Ishikawa (cell line): ENCODE results near the gene EZR.

ENCODE experiments used
- CEBPB ChIP-seq: IDR thresholded peaks from 2 replicates; pipeline ENCODE4 v1.6.1; 2012
- CREB1 ChIP-seq: IDR thresholded peaks from 2 replicates; pipeline ENCODE4 v1.6.1; 2012; ENCODE audit warnings: low read depth
- EGR1 ChIP-seq: IDR thresholded peaks from 2 replicates; pipeline ENCODE4 v1.6.1; 2012
- EP300 ChIP-seq: IDR thresholded peaks from 2 replicates; pipeline ENCODE4 v1.6.1; 2012; ENCODE audit warnings: borderline replicate concordance
- FOXM1 ChIP-seq: IDR thresholded peaks from 2 replicates; pipeline ENCODE4 v1.6.1; 2012; ENCODE audit warnings: low read depth, borderline replicate concordance
- MAX ChIP-seq: IDR thresholded peaks from 2 replicates; pipeline ENCODE4 v1.6.1; 2012
- RAD21 ChIP-seq: IDR thresholded peaks from 2 replicates; pipeline ENCODE4 v1.6.1; 2012; ENCODE audit warnings: low read depth
- TAF1 ChIP-seq: IDR thresholded peaks from 2 replicates; pipeline ENCODE4 v1.6.1; 2012; ENCODE audit warnings: low read depth, mild to moderate bottlenecking
- TCF12 ChIP-seq: IDR thresholded peaks from 2 replicates; pipeline ENCODE4 v1.6.1; 2012; ENCODE audit warnings: low read depth
- TEAD4 ChIP-seq: IDR thresholded peaks from 2 replicates; pipeline ENCODE4 v1.6.1; 2012
- YY1 ChIP-seq: IDR thresholded peaks from 2 replicates; pipeline ENCODE4 v1.6.1; 2012; ENCODE audit warnings: low read depth
- TF ChIP-seq, protein P1 (sequence below): IDR thresholded peaks from 2 replicates; pipeline ENCODE4 v1.6.1; 2012

Gene EZR

GRCh38 chr6:158722176-158722729, 96.9 kb downstream of the EZR start:
- TF ChIP-seq EP300 (no peak), CEBPB (no peak), TEAD4 (no peak), TCF12 (no peak)
- TF ChIP-seq, protein P1, sequence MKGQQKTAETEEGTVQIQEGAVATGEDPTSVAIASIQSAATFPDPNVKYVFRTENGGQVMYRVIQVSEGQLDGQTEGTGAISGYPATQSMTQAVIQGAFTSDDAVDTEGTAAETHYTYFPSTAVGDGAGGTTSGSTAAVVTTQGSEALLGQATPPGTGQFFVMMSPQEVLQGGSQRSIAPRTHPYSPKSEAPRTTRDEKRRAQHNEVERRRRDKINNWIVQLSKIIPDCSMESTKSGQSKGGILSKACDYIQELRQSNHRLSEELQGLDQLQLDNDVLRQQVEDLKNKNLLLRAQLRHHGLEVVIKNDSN: no peak

- TF ChIP-seq EP300 (no peak), FOXM1 (no peak), TAF1 (no peak), EGR1 (no peak), YY1 (no peak), RAD21 (peak; percentile 74)
- TF ChIP-seq, protein P1: no peak
Measured at GRCh38 chr6:158718461-158719046, 100.6 kb downstream of the EZR start.

DNA sequence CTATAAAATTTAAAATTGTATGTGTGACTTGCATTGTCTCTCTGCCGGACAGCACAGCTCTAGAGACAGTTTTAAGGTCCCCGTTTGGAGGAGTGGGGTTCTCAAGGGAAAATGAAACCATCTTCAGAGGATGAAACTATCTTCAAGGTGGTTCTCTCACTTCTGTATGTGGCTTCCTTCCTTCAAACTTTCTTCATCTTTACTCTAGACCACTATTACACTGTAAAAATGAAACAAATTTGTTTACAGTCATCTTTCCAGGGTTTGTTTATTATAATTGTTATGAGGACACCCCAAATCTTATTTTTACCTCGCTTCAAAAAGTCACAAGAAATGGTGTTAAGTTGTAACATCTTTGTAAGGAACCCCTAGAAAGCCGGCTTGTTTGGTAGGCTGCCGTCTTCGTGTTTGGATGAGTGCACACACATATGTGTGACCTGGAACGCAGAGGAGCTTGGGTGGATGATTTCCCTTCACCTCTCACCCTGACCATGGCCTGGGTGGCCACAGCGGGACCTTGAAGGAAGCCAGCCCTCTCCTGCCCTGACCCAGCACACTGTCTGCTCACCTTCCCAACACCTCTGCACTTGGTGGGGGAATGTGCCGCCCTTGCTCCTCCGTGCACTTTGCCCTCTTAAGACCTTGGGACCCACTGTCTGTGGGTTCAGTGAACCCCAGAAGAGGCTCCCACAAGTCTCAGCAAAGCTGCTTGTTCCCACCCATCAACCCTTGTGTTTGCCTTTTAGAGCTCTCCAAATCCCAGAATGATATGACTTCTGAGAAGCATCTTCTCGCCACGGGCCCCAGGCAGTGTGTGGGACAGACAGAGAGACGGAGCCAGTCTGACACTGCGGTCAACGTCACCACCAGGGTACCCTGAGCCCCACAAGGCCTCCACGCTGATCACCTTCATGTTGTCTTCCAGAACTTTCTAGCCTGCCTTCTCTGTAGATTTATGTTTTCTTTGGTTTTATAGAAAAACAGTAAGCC, 101.5 kb downstream of the EZR start:
- TF ChIP-seq CREB1 (no peak), MAX (no peak)
- TF ChIP-seq, protein P1: no peak
